GM12872 (cell line): ENCODE results near the gene PLEKHA6.

ENCODE experiments used
- CTCF ChIP-seq: IDR thresholded peaks from 3 replicates; pipeline ENCODE4 v1.5.1; 2011; ENCODE audit warnings: low read depth, mild to moderate bottlenecking, low read length, moderate library complexity; ENCODE audit not compliant: insufficient read depth

PLEKHA6 gene

GRCh38 chr1:204170494-204171155 lies 189.1 kb downstream of the PLEKHA6 start:
- TF ChIP-seq CTCF = no peak

GRCh38 chr1:204169858-204170257 lies 189.9 kb downstream of the PLEKHA6 start:
- TF ChIP-seq CTCF = no peak
